Panc1 (cell line): Measurements from ENCODE around the gene ASCC1. TPM values are rescaled to one million over a fixed set of nuclear protein-coding genes. Genes with fewer than 3 reads are reported as not detected.

Experiments used
- ATAC-seq: fragments of 200-7000 bp; cut with Tn5 transposase; 2 replicates; pipeline ENCODE4 v1.9.1; 2020; ENCODE audit warnings: mild to moderate bottlenecking, moderate library complexity
- BruUV-seq: library from RNA; stranded (reverse); fragments of 400-500 nt; replicated peaks from 2 replicates; lab custom pipeline; 2021; lab: Mats Ljungman, UMichigan
- CTCF ChIA-PET: fragments of 300-600 bp; sonication (Branson Sonifier 250); formaldehyde crosslinking; loops from one replicate; lab custom pipeline; 2022; ENCODE audit warnings: antibody characterized with exemption; lab: Charles Lee
- POLR2A ChIA-PET: fragments of 300-600 bp; sonication (Branson Sonifier 250); formaldehyde crosslinking; loops from one replicate; lab custom pipeline; 2022; ENCODE audit warnings: antibody characterized with exemption; lab: Charles Lee
- DNase-seq: peaks from one replicate; pipeline ENCODE4 v3.0.0-alpha.2; 2010; ENCODE audit warnings: low read depth, low spot score
- H3K27ac ChIP-seq: 2 replicates; pipeline ENCODE4 v1.5.1; 2011; ENCODE audit warnings: mild to moderate bottlenecking, low read length, inconsistent platforms
- H3K27me3 ChIP-seq: fragments of 200-500 bp; sonication (Bioruptor generic); 2 replicates; pipeline ENCODE4 v1.6.0; 2014; ENCODE audit warnings: low read length, inconsistent platforms; ENCODE audit not compliant: control insufficient read depth, insufficient read depth
- H3K36me3 ChIP-seq: fragments of 200-500 bp; sonication (Bioruptor generic); 2 replicates; pipeline ENCODE4 v1.5.1; 2014; ENCODE audit warnings: inconsistent platforms, mild to moderate bottlenecking, low read length, moderate library complexity; ENCODE audit not compliant: control insufficient read depth, insufficient read depth
- H3K4me1 ChIP-seq: 2 replicates; pipeline ENCODE4 v1.5.1; 2011; ENCODE audit warnings: inconsistent platforms, mild to moderate bottlenecking, low read length, moderate library complexity; ENCODE audit not compliant: control insufficient read depth, insufficient read depth
- H3K4me3 ChIP-seq, 2 experiments: 2 replicates each; pipeline ENCODE4 v1.5.1; 2011 to 2012; ENCODE audit warnings: low read depth in 2 of 2, low read length in 2 of 2, mild to moderate bottlenecking in 2 of 2, inconsistent platforms in 1 of 2, moderate library complexity in 1 of 2
- H3K9me3 ChIP-seq: fragments of 200-500 bp; sonication (Bioruptor generic); 2 replicates; pipeline ENCODE4 v1.5.1; 2014; ENCODE audit warnings: low read depth, mild to moderate bottlenecking, inconsistent platforms, low read length, moderate library complexity; ENCODE audit not compliant: control insufficient read depth, insufficient read depth
- POLR2AphosphoS5 ChIP-seq: IDR thresholded peaks from 2 replicates; pipeline ENCODE4 v1.6.1; 2012; ENCODE audit warnings: mild to moderate bottlenecking, low read depth, low read length, moderate library complexity
- SIN3A ChIP-seq: IDR thresholded peaks from 2 replicates; pipeline ENCODE4 v1.6.1; 2012; ENCODE audit warnings: low read depth, mild to moderate bottlenecking, low read length, moderate library complexity, borderline replicate concordance; ENCODE audit not compliant: insufficient read depth
- TCF7L2 ChIP-seq: IDR thresholded peaks from 2 replicates; pipeline ENCODE4 v1.6.1; 2011; ENCODE audit warnings: mild to moderate bottlenecking, low read depth, low read length, inconsistent platforms
- in situ Hi-C: cut with HindIII; loops from 2 replicates; pipeline ENCODE4 v1.10.0; 2016; ENCODE audit warnings: low sequenced_read_pairs, low pct_unique_long_range_greater_than_20kb
- intact Hi-C: fragments of 100-400 bp; cut with micrococcal nuclease; formaldehyde crosslinking; loops from one replicate; pipeline ENCODE4 v1.10.0; 2022; ENCODE audit not compliant: unreplicated experiment
- total RNA-seq: library from RNA; stranded (reverse); gene quantifications from one replicate; pipeline ENCODE4 v1.2.1, GENCODE V29; 2021; ENCODE audit not compliant: unreplicated experiment
- TF ChIP-seq, protein P1 (sequence below): fragments of 450-650 bp; IDR thresholded peaks from 2 replicates; pipeline ENCODE4 v1.5.1; 2017; ENCODE audit warnings: mild to moderate bottlenecking
- TF ChIP-seq, protein P2 (sequence below), 2 experiments: IDR thresholded peaks; 2 replicates each; pipeline ENCODE4 v1.6.1; 2011 to 2012; ENCODE audit warnings: low read depth in 2 of 2, control low read depth in 1 of 2, low read length in 1 of 2, mild to moderate bottlenecking in 1 of 2, moderate library complexity in 1 of 2; ENCODE audit not compliant: insufficient read depth in 1 of 2

ASCC1 gene
- total RNA-seq, 1 experiment from 2014 or later = 114 TPM

DNA sequence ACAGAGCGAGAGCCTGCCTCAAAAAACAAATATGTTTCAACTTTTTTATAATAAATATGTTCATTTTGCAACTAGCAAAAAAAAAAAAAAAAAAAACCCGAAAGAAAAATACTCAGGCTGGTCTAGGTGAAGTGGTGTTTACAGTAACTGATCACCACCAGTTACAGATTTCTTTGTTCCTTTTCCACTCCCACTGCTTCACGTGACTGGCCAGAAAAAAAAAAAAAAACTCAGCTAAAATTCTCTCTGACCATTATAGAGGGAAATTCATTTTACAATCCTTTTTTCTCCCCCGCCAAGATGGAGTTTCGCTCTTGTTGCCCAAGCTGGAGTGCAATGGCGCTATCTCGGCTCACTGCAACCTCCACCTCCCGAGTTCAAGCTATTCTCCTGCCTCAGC, 4.6 kb upstream of the ASCC1 start:
- TF ChIP-seq, protein P1, sequence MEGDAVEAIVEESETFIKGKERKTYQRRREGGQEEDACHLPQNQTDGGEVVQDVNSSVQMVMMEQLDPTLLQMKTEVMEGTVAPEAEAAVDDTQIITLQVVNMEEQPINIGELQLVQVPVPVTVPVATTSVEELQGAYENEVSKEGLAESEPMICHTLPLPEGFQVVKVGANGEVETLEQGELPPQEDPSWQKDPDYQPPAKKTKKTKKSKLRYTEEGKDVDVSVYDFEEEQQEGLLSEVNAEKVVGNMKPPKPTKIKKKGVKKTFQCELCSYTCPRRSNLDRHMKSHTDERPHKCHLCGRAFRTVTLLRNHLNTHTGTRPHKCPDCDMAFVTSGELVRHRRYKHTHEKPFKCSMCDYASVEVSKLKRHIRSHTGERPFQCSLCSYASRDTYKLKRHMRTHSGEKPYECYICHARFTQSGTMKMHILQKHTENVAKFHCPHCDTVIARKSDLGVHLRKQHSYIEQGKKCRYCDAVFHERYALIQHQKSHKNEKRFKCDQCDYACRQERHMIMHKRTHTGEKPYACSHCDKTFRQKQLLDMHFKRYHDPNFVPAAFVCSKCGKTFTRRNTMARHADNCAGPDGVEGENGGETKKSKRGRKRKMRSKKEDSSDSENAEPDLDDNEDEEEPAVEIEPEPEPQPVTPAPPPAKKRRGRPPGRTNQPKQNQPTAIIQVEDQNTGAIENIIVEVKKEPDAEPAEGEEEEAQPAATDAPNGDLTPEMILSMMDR = no peak
- TF ChIP-seq, protein P2, sequence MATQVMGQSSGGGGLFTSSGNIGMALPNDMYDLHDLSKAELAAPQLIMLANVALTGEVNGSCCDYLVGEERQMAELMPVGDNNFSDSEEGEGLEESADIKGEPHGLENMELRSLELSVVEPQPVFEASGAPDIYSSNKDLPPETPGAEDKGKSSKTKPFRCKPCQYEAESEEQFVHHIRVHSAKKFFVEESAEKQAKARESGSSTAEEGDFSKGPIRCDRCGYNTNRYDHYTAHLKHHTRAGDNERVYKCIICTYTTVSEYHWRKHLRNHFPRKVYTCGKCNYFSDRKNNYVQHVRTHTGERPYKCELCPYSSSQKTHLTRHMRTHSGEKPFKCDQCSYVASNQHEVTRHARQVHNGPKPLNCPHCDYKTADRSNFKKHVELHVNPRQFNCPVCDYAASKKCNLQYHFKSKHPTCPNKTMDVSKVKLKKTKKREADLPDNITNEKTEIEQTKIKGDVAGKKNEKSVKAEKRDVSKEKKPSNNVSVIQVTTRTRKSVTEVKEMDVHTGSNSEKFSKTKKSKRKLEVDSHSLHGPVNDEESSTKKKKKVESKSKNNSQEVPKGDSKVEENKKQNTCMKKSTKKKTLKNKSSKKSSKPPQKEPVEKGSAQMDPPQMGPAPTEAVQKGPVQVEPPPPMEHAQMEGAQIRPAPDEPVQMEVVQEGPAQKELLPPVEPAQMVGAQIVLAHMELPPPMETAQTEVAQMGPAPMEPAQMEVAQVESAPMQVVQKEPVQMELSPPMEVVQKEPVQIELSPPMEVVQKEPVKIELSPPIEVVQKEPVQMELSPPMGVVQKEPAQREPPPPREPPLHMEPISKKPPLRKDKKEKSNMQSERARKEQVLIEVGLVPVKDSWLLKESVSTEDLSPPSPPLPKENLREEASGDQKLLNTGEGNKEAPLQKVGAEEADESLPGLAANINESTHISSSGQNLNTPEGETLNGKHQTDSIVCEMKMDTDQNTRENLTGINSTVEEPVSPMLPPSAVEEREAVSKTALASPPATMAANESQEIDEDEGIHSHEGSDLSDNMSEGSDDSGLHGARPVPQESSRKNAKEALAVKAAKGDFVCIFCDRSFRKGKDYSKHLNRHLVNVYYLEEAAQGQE (IDR thresholded peaks at IDR 0.05; ENCODE audit: insufficient read depth in 1 of 2, low read depth in 2 of 2, low read length in 1 of 2) = no peak
- TF ChIP-seq TCF7L2 (no peak), SIN3A (no peak), POLR2AphosphoS5 (no peak)
- no peaks in the 10 kb centered on the region for H3K9me3 ChIP-seq
- peaks cover 8% of the 10 kb centered on the region for H3K36me3 ChIP-seq
- in situ Hi-C loops = no loop called here
- H3K4me1 ChIP-seq = peaks cover 29% of the 10 kb centered on the region
- no peak overlapping the region for H3K4me3 ChIP-seq
- peak overlapping the region; percentile 98 for H3K27ac ChIP-seq
- ATAC-seq (no peak), DNase-seq (no peak)
- H3K27me3 ChIP-seq = no peaks in the 10 kb centered on the region
- intact Hi-C loops = no loop called here
- POLR2A ChIA-PET = interaction anchor here (0.6 to 0.7 kb wide), 2 partner anchors 96 to 928 kb away, joined by 4 to 7 read pairs; no protein-coding TSS in a partner anchor
- CTCF ChIA-PET = interaction anchor here (0.6 to 0.7 kb wide), 4 partner anchors 94 to 183 kb away, joined by 3 to 12 read pairs (median 6); no protein-coding TSS in a partner anchor
- no TSS peak for BruUV-seq

DNA sequence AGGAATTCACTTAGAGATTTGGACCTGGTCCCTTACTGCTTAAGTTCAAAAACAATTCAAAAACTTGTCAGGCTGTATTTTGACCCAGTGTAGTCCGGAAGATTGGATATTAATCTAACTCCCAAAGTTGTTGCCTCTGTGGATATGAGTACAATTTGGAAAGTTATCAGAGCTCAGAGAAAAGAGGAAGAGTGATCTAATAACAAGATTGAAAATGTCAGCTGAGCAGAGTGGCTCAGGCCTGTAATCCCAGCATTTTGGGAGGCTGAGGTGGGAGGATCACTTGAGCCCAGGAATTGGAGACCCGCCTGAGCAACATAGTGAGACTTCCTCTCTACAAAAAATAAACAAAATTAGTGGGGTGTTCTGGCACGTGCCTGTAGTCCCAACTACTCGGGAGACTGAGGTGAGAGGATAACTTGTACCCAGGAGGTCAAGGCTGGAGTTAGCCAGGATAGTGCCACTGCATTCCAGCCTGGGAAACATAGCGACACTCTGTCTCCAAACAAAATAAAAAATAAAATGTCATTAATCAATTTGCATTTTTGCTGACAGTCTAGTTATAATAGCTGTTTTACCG, 3.2 kb upstream of the ASCC1 start:
- Histone ChIP-seq H3K27me3 (no peaks in the 10 kb centered on the region), H3K36me3 (peaks cover 8% of the 10 kb centered on the region), H3K4me3 (no peak overlapping the region; a peak in 1 of 4 replicates), H3K27ac (peak overlapping the region; percentile 98), H3K9me3 (no peaks in the 10 kb centered on the region), H3K4me1 (peaks cover 35% of the 10 kb centered on the region)
- intact Hi-C loops (loop anchor here (5.0 to 10.0 kb wide), 2 partner anchors 47 to 325 kb away; no protein-coding TSS in a partner anchor), in situ Hi-C loops (no loop called here)
- CTCF ChIA-PET = interaction anchor here (1.1 kb wide), 1 partner anchor 93 kb away, joined by 4 read pairs; no protein-coding TSS in a partner anchor
- no peak for DNase-seq
- BruUV-seq = no TSS peak
- POLR2A ChIA-PET = no interaction called here
- no peak for ATAC-seq
- TF ChIP-seq, protein P2 (IDR thresholded peaks at IDR 0.05; ENCODE audit: insufficient read depth in 1 of 2, low read depth in 2 of 2, low read length in 1 of 2) = no peak
- TF ChIP-seq TCF7L2 (no peak), SIN3A (no peak), POLR2AphosphoS5 (no peak)
- TF ChIP-seq, protein P1 = no peak
